OCI-LY7 (cell line): ENCODE results near the gene HSBP1. TPM values are rescaled to one million over a fixed set of nuclear protein-coding genes. Genes with fewer than 3 reads are reported as not detected.

Experiments used
- BruUV-seq: library from RNA; stranded (reverse); fragments of 400-500 nt; replicated peaks from 2 replicates; lab custom pipeline; 2021; lab: Mats Ljungman, UMichigan
- CTCF ChIA-PET: fragments of 300-600 bp; sonication (Branson Sonifier 250); formaldehyde crosslinking; loops from one replicate; lab custom pipeline; 2022; ENCODE audit warnings: antibody characterized with exemption; ENCODE audit not compliant: unreplicated experiment; lab: Charles Lee
- POLR2A ChIA-PET: fragments of 300-600 bp; sonication (Branson Sonifier 250); formaldehyde crosslinking; loops from one replicate; lab custom pipeline; 2022; ENCODE audit warnings: antibody characterized with exemption; lab: Charles Lee
- DNase-seq: peaks from one replicate; pipeline ENCODE4 v3.0.0-alpha.2; 2015; ENCODE audit warnings: low spot score
- H2AFZ ChIP-seq: fragments of 200-600 bp; sonication (generic), shearing (Covaris generic); 2 replicates; pipeline ENCODE4 v1.6.1; 2014; ENCODE audit warnings: mild to moderate bottlenecking, antibody characterized with exemption, low read length, moderate library complexity
- H3K27ac ChIP-seq: fragments of 200-600 bp; sonication (generic); 2 replicates; pipeline ENCODE4 v1.5.1; 2014; ENCODE audit warnings: mixed run types, low read depth, mild to moderate bottlenecking, moderate library complexity, low read length, inconsistent platforms; ENCODE audit not compliant: poor library complexity, severe bottlenecking
- H3K36me3 ChIP-seq: fragments of 200-600 bp; sonication (generic); 2 replicates; pipeline ENCODE4 v1.6.1; 2014; ENCODE audit warnings: mild to moderate bottlenecking, antibody characterized with exemption, low read length, moderate library complexity, mixed read lengths; ENCODE audit not compliant: insufficient read depth
- H3K4me1 ChIP-seq: fragments of 200-600 bp; sonication (generic); 2 replicates; pipeline ENCODE4 v1.5.1; 2014; ENCODE audit warnings: mild to moderate bottlenecking, low read length; ENCODE audit not compliant: insufficient read depth, poor library complexity, severe bottlenecking
- H3K4me2 ChIP-seq: fragments of 200-600 bp; sonication (generic); 2 replicates; pipeline ENCODE4 v1.6.1; 2014; ENCODE audit warnings: mild to moderate bottlenecking, low read length
- H3K4me3 ChIP-seq: fragments of 200-600 bp; sonication (generic); 2 replicates; pipeline ENCODE4 v1.5.1; 2014; ENCODE audit warnings: mild to moderate bottlenecking, low read depth, low read length; ENCODE audit not compliant: poor library complexity, severe bottlenecking
- H3K79me2 ChIP-seq: fragments of 200-600 bp; sonication (generic); 2 replicates; pipeline ENCODE4 v1.6.1; 2016; ENCODE audit warnings: low read depth, mild to moderate bottlenecking, low read length, moderate library complexity, mixed read lengths; ENCODE audit not compliant: insufficient read depth
- H3K9me2 ChIP-seq: fragments of 200-600 bp; sonication (generic); 2 replicates; pipeline ENCODE4 v1.6.1; 2016; ENCODE audit warnings: mild to moderate bottlenecking, low read length, mixed read lengths; ENCODE audit not compliant: insufficient read depth
- H3K9me3 ChIP-seq: fragments of 200-600 bp; sonication (generic); 2 replicates; pipeline ENCODE4 v1.6.1; 2014; ENCODE audit warnings: mild to moderate bottlenecking, mixed run types, low read length, mixed read lengths
- H4K20me1 ChIP-seq: fragments of 200-600 bp; sonication (generic); 2 replicates; pipeline ENCODE4 v1.6.1; 2014; ENCODE audit warnings: mild to moderate bottlenecking, antibody characterized with exemption, low read length, moderate library complexity, mixed read lengths; ENCODE audit not compliant: insufficient read depth
- EZH2phosphoT487 ChIP-seq: fragments of 200-600 bp; sonication (generic); IDR thresholded peaks from 2 replicates; pipeline ENCODE4 v1.6.1; 2018; ENCODE audit warnings: low read depth, borderline replicate concordance, mild to moderate bottlenecking, mixed run types, antibody characterized with exemption, low read length, moderate library complexity, mixed read lengths
- intact Hi-C: fragments of 100-400 bp; cut with micrococcal nuclease; formaldehyde crosslinking; loops from one replicate; pipeline ENCODE4 v1.10.0; 2022; ENCODE audit not compliant: unreplicated experiment
- total RNA-seq, 2 experiments: library from RNA; depleted of rRNA in 1 of 2; stranded (reverse); fragments of >200 nt in 1 of 2; shearing (Covaris generic) in 1 of 2; gene quantifications; 2 replicates each; pipeline ENCODE4 v1.2.3, GENCODE V29; 2014 to 2022
- TF ChIP-seq, protein P1 (sequence below): fragments of 200-600 bp; sonication (generic); conservative IDR thresholded peaks from 2 replicates; pipeline ENCODE4 v1.5.1; 2014; ENCODE audit warnings: mild to moderate bottlenecking, antibody characterized with exemption, low read length, moderate library complexity, mixed read lengths

Gene HSBP1
- total RNA-seq, 2 experiments from 2014 or later: 105 to 131 TPM

DNA sequence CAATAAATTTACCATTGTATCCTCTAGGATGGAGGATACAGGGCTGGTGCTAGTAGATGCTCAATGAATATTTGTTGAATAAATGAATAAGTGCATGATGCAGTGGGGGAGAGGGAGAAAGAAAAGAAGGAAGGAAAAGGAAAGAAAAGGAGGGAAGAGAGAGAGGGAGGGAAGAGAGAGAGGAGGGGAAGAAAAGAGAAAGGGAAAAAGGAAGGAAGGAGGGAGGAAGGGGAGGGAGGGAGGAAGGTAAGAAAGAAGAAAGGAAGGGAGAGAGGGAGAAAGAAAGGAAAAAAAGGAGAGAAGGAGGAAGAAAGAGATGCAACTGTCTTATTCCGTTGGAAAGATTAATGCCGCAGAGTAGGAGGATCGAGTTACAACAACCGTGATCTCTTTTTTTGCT is 30.4 kb downstream of the HSBP1 start:
- intact Hi-C loops: no loop called here
- no peak overlapping the region for H2AFZ ChIP-seq
- H3K4me3 ChIP-seq: no peak overlapping the region
- no peaks in the 10 kb centered on the region for H3K9me2 ChIP-seq
- no TSS peak for BruUV-seq
- no peaks in the 10 kb centered on the region for H3K9me3 ChIP-seq
- POLR2A ChIA-PET: no interaction called here
- no peak for DNase-seq
- peaks cover 23% of the 10 kb centered on the region for H3K4me1 ChIP-seq
- no peaks in the 10 kb centered on the region for H3K36me3 ChIP-seq
- no peak overlapping the region for H3K4me2 ChIP-seq
- CTCF ChIA-PET: no interaction called here
- TF ChIP-seq, protein P1, sequence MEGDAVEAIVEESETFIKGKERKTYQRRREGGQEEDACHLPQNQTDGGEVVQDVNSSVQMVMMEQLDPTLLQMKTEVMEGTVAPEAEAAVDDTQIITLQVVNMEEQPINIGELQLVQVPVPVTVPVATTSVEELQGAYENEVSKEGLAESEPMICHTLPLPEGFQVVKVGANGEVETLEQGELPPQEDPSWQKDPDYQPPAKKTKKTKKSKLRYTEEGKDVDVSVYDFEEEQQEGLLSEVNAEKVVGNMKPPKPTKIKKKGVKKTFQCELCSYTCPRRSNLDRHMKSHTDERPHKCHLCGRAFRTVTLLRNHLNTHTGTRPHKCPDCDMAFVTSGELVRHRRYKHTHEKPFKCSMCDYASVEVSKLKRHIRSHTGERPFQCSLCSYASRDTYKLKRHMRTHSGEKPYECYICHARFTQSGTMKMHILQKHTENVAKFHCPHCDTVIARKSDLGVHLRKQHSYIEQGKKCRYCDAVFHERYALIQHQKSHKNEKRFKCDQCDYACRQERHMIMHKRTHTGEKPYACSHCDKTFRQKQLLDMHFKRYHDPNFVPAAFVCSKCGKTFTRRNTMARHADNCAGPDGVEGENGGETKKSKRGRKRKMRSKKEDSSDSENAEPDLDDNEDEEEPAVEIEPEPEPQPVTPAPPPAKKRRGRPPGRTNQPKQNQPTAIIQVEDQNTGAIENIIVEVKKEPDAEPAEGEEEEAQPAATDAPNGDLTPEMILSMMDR: no peak
- TF ChIP-seq EZH2phosphoT487: no peak
- H3K27ac ChIP-seq: no peak overlapping the region
- no peaks in the 10 kb centered on the region for H3K79me2 ChIP-seq
- no peaks in the 10 kb centered on the region for H4K20me1 ChIP-seq

DNA sequence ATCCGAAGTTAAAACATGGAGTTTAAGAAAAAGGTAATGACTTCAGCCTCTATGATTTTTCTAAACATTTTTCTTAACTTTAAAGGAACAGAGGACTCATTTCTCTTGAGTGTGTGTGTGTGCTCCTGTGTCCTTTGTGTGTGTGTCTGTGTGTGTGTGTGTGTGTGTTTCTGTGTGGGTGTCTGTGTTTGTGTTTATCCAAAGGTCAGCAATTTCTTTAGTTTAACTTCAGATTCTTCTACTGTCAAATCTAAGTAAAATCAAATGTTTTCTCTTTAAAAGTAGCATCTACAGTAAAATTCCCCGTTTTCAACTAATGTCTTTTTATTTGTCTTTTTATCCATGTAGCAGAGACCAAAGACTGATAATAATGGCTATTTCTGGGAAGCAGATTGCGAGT is 31.8 kb downstream of the HSBP1 start:
- H4K20me1 ChIP-seq: no peaks in the 10 kb centered on the region
- H3K9me3 ChIP-seq: no peaks in the 10 kb centered on the region
- H3K27ac ChIP-seq: no peak overlapping the region
- no peak overlapping the region for H2AFZ ChIP-seq
- TF ChIP-seq EZH2phosphoT487: no peak
- TF ChIP-seq, protein P1: no peak
- no TSS peak for BruUV-seq
- no peak for DNase-seq
- ChIA-PET POLR2A (no interaction called here), CTCF (no interaction called here)
- no peak overlapping the region for H3K4me3 ChIP-seq
- H3K9me2 ChIP-seq: no peaks in the 10 kb centered on the region
- no peak overlapping the region for H3K4me2 ChIP-seq
- H3K36me3 ChIP-seq: no peaks in the 10 kb centered on the region
- intact Hi-C loops: no loop called here
- peaks cover 37% of the 10 kb centered on the region for H3K4me1 ChIP-seq
- H3K79me2 ChIP-seq: no peaks in the 10 kb centered on the region

DNA sequence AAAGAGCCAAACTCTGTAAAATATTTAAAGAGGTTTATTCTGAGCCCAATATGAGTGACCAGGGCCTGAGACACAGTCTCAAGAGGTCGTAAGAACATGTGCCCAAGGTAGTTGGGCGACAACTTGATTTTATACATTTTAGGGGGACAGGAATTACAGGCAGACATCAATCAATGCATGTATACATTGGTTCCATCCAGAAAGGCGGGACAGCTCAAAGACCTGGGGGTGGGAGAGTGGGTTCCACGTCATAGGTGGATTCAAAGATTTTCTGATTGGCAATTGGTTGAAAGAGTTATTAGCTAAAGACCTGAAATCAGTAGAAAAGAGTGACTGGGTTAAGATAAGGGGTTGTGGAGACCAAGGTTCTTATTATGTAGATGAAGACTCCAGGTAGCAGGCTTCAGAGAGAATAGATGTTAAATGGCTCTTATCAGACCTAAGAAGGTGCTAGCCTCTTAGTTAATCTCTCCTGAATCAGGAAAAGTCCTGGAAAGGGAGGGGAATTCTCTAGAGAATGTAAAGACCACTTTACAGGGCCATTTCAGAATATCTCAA is 32.4 kb downstream of the HSBP1 start:
- CTCF ChIA-PET: no interaction called here
- Histone ChIP-seq H3K9me3 (no peaks in the 10 kb centered on the region), H3K4me2 (no peak overlapping the region), H3K27ac (no peak overlapping the region), H4K20me1 (no peaks in the 10 kb centered on the region), H2AFZ (no peak overlapping the region), H3K79me2 (no peaks in the 10 kb centered on the region), H3K9me2 (no peaks in the 10 kb centered on the region), H3K4me1 (peaks cover 40% of the 10 kb centered on the region), H3K4me3 (no peak overlapping the region), H3K36me3 (no peaks in the 10 kb centered on the region)
- DNase-seq: no peak
- POLR2A ChIA-PET: no interaction called here
- TF ChIP-seq EZH2phosphoT487: no peak
- TF ChIP-seq, protein P1: no peak
- intact Hi-C loops: no loop called here
- BruUV-seq: no TSS peak
